NB4 (cell line): ENCODE results near the gene CTPS1.
A peak's percentile ranks its signal among the peaks of the same experiment; 100 is the strongest.

Experiments
- DNase-seq: peaks from one replicate; pipeline ENCODE4 v3.0.0; 2010; ENCODE audit warnings: low read depth
- H3K4me3 ChIP-seq: one replicate; pipeline ENCODE4 v1.5.1; 2011; ENCODE audit warnings: mild to moderate bottlenecking, low read depth, low read length, moderate library complexity
- CTCF ChIP-seq: IDR thresholded peaks from one replicate; pipeline ENCODE4 v1.5.1; 2012; ENCODE audit warnings: low read depth, low read length
- MAX ChIP-seq: IDR thresholded peaks from 2 replicates; pipeline ENCODE4 v1.6.1; 2011; ENCODE audit warnings: low read depth, low read length
- MYC ChIP-seq: IDR thresholded peaks from 2 replicates; pipeline ENCODE4 v1.6.1; 2011; ENCODE audit warnings: low read depth, low read length
- POLR2A ChIP-seq: IDR thresholded peaks from 2 replicates; pipeline ENCODE4 v1.6.1; 2011; ENCODE audit warnings: mild to moderate bottlenecking; ENCODE audit not compliant: insufficient read length; ENCODE audit errors: extremely low read depth

CTPS1 gene

GRCh38 chr1:41045740-41046139, 66.2 kb downstream of the CTPS1 start:
- TF ChIP-seq MAX (no peak), CTCF (no peak), POLR2A (no peak), MYC (no peak)
- H3K4me3 ChIP-seq: no peak overlapping the region
- no peak for DNase-seq

- H3K4me3 ChIP-seq: no peak overlapping the region
- no peak for DNase-seq
- no peak for TF ChIP-seq POLR2A
- no peak for TF ChIP-seq CTCF
- TF ChIP-seq MAX: no peak
- no peak for TF ChIP-seq MYC
Measured at GRCh38 chr1:41046347-41046775, 66.9 kb downstream of the CTPS1 start.

- H3K4me3 ChIP-seq: no peak overlapping the region
- TF ChIP-seq MYC (no peak), CTCF (no peak), POLR2A (no peak), MAX (no peak)
- DNase-seq: no peak
Measured at GRCh38 chr1:41048540-41048939, 69.0 kb downstream of the CTPS1 start.

GRCh38 chr1:41051022-41051421, 71.5 kb downstream of the CTPS1 start:
- DNase-seq: no peak
- TF ChIP-seq POLR2A: no peak
- no peak for TF ChIP-seq MYC
- no peak for TF ChIP-seq CTCF
- TF ChIP-seq MAX: no peak
- no peak overlapping the region for H3K4me3 ChIP-seq

- H3K4me3 ChIP-seq: no peak overlapping the region
- TF ChIP-seq MYC (peak; percentile 95), MAX (peak; percentile 96), CTCF (no peak), POLR2A (no peak)
- peak; percentile 84 for DNase-seq
Measured at GRCh38 chr1:41053316-41053715, 73.8 kb downstream of the CTPS1 start.

GRCh38 chr1:41056907-41057306, 77.4 kb downstream of the CTPS1 start:
- H3K4me3 ChIP-seq: no peak overlapping the region
- DNase-seq: no peak
- TF ChIP-seq MAX (no peak), POLR2A (no peak), MYC (no peak), CTCF (no peak)
